ENCODE measurements around the gene EXOC4.

The EXOC4 gene

GRCh38 chr7:133371616-133372015 is 118.7 kb downstream of the EXOC4 start:
- Histone ChIP-seq H4K20me1 (ENCODE audit: insufficient read depth, low read length) (no peaks in the 10 kb centered on the region), H3K79me2 (ENCODE audit: insufficient read depth, low read length) (no peaks in the 10 kb centered on the region), H3F3A (ENCODE audit: insufficient read depth, low read length) (no peaks in the 10 kb centered on the region), H3K4me3 (ENCODE audit: low read depth, low read length, poor library complexity, severe bottlenecking) (no peak overlapping the region), H3K9me3 (ENCODE audit: low read length) (no peaks in the 10 kb centered on the region), H3K36me3 (ENCODE audit: insufficient read depth, low read length) (peaks cover 17% of the 10 kb centered on the region; the same call in 1 of the 2 replicates), H3K27ac (ENCODE audit: low read depth, low read length, poor library complexity, severe bottlenecking) (no peak overlapping the region), H3K4me2 (ENCODE audit: low read length) (no peak overlapping the region), H3K9me2 (ENCODE audit: low read depth, low read length) (no peaks in the 10 kb centered on the region), H2AFZ (ENCODE audit: low read length) (no peak overlapping the region), H3K27me3 (ENCODE audit: insufficient read depth, low read length) (no peaks in the 10 kb centered on the region), H3K4me1 (ENCODE audit: insufficient read depth, low read length, severe bottlenecking) (no peaks in the 10 kb centered on the region), H3K9ac (ENCODE audit: low read length) (no peak overlapping the region)
- TF ChIP-seq CTCF (IDR thresholded peaks at IDR 0.05; ENCODE audit: low read length), result no peak
- no peak for TF ChIP-seq EZH2 (IDR thresholded peaks at IDR 0.05; ENCODE audit: borderline replicate concordance, low read length)

- no peaks in the 10 kb centered on the region for H3K9me3 ChIP-seq (ENCODE audit: low read length)
- TF ChIP-seq CTCF (IDR thresholded peaks at IDR 0.05; ENCODE audit: low read length), result no peak
- TF ChIP-seq EZH2 (IDR thresholded peaks at IDR 0.05; ENCODE audit: borderline replicate concordance, low read length), result no peak
- H3K4me2 ChIP-seq (ENCODE audit: low read length), result no peak overlapping the region
- no peak overlapping the region for H2AFZ ChIP-seq (ENCODE audit: low read length)
- no peaks in the 10 kb centered on the region for H3K27me3 ChIP-seq (ENCODE audit: insufficient read depth, low read length)
- H3K4me1 ChIP-seq (ENCODE audit: insufficient read depth, low read length, severe bottlenecking), result no peaks in the 10 kb centered on the region
- no peaks in the 10 kb centered on the region for H4K20me1 ChIP-seq (ENCODE audit: insufficient read depth, low read length)
- no peaks in the 10 kb centered on the region for H3K79me2 ChIP-seq (ENCODE audit: insufficient read depth, low read length)
- H3K4me3 ChIP-seq (ENCODE audit: low read depth, low read length, poor library complexity, severe bottlenecking), result no peak overlapping the region
- H3F3A ChIP-seq (ENCODE audit: insufficient read depth, low read length), result no peaks in the 10 kb centered on the region
- H3K9me2 ChIP-seq (ENCODE audit: low read depth, low read length), result no peaks in the 10 kb centered on the region
- H3K27ac ChIP-seq (ENCODE audit: low read depth, low read length, poor library complexity, severe bottlenecking), result no peak overlapping the region
- peaks cover 20% of the 10 kb centered on the region; the same call in 1 of the 2 replicates for H3K36me3 ChIP-seq (ENCODE audit: insufficient read depth, low read length)
- H3K9ac ChIP-seq (ENCODE audit: low read length), result no peak overlapping the region
Observed at GRCh38 chr7:133372337-133372736, 119.5 kb downstream of the EXOC4 start.

- H3K27ac ChIP-seq (ENCODE audit: low read depth, low read length, poor library complexity, severe bottlenecking), result no peak overlapping the region
- TF ChIP-seq EZH2 (IDR thresholded peaks at IDR 0.05; ENCODE audit: borderline replicate concordance, low read length) (no peak), CTCF (IDR thresholded peaks at IDR 0.05; ENCODE audit: low read length) (no peak)
Observed at GRCh38 chr7:133376514-133376913, 123.6 kb downstream of the EXOC4 start.

More at GRCh38 chr7:133376514-133376913, 123.6 kb downstream of the EXOC4 start:
- no peaks in the 10 kb centered on the region for H3K9me2 ChIP-seq (ENCODE audit: low read depth, low read length)
- H2AFZ ChIP-seq (ENCODE audit: low read length), result no peak overlapping the region
- no peaks in the 10 kb centered on the region for H3K27me3 ChIP-seq (ENCODE audit: insufficient read depth, low read length)
- H3K9ac ChIP-seq (ENCODE audit: low read length), result no peak overlapping the region
- no peaks in the 10 kb centered on the region for H3F3A ChIP-seq (ENCODE audit: insufficient read depth, low read length)
- H3K79me2 ChIP-seq (ENCODE audit: insufficient read depth, low read length), result no peaks in the 10 kb centered on the region
- H3K4me2 ChIP-seq (ENCODE audit: low read length), result no peak overlapping the region
- no peak overlapping the region for H3K4me3 ChIP-seq (ENCODE audit: low read depth, low read length, poor library complexity, severe bottlenecking)
- no peaks in the 10 kb centered on the region for H3K9me3 ChIP-seq (ENCODE audit: low read length)
- H4K20me1 ChIP-seq (ENCODE audit: insufficient read depth, low read length), result no peaks in the 10 kb centered on the region
- peaks cover 28% of the 10 kb centered on the region for H3K36me3 ChIP-seq (ENCODE audit: insufficient read depth, low read length)
- H3K4me1 ChIP-seq (ENCODE audit: insufficient read depth, low read length, severe bottlenecking), result no peaks in the 10 kb centered on the region

Measured in OCI-LY1 (cell line).